Measurements from ENCODE around the gene IQUB. TPM values are rescaled to one million over a fixed set of nuclear protein-coding genes. Genes with fewer than 3 reads are reported as not detected.

IQUB gene
- total RNA-seq, 4 donors from 2014 or later, result 0.14 to 0.32 TPM; not detected in 2

DNA sequence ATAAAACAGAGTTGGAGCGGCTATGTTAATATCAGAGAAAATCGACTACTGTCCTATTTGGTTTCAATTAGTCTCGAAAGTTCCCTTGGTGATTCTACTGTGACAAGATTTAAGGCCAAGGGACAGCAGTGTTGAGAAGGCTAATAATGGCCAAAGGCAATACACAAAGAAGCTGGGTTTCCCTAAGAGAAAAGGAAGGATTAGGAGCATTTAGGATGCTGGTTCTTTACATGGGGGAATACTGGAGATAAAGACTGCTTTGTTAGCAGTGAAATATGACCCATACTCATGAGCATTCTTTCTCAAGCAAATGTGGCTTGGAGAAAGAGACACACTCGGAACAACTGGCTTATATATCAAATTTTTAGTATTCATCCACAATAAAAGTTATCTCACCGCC lies 32.2 kb downstream of the IQUB start:
- intact Hi-C loops (cut with DNase I; ENCODE audit: low total_unique reads), result no loop called here
- no peak for TF ChIP-seq CTCF (IDR thresholded peaks at IDR 0.05)
- TF ChIP-seq POLR2A (IDR thresholded peaks at IDR 0.05), result no peak
- TF ChIP-seq EP300 (IDR thresholded peaks at IDR 0.05; ENCODE audit: low read depth), result no peak
- TF ChIP-seq POLR2AphosphoS5 (IDR thresholded peaks at IDR 0.05), result no peak
- Histone ChIP-seq H3K27me3 (no peaks in the 10 kb centered on the region), H3K9me3 (no peaks in the 10 kb centered on the region), H3K27ac (no peak overlapping the region), H3K4me3 (no peak overlapping the region), H3K36me3 (no peaks in the 10 kb centered on the region), H3K4me1 (no peaks in the 10 kb centered on the region)
- in situ Hi-C loops (cut with MboI; ENCODE audit: low pct_ligation_motif_present in 1 of 4, low pct_unique_long_range_greater_than_20kb in 1 of 4, low sequenced_read_pairs in 3 of 4), result no loop called here
- DNase-seq, result no peak
- WGBS, 2 donors (ENCODE audit: low coverage in 1 of 2), result 82 to 93% methylated on average over 5 of the region's 5 CpGs

- DNase-seq, result no peak
- no peaks in the 10 kb centered on the region for H3K9me3 ChIP-seq
- H3K36me3 ChIP-seq, result no peaks in the 10 kb centered on the region
- 76 to 88% methylated on average over 1 of the region's 1 CpG for WGBS, 2 donors (ENCODE audit: low coverage in 1 of 2)
- H3K27ac ChIP-seq, result no peak overlapping the region
- intact Hi-C loops (cut with DNase I; ENCODE audit: low total_unique reads) (no loop called here), in situ Hi-C loops (cut with MboI; ENCODE audit: low pct_ligation_motif_present in 1 of 4, low pct_unique_long_range_greater_than_20kb in 1 of 4, low sequenced_read_pairs in 3 of 4) (no loop called here)
- TF ChIP-seq POLR2AphosphoS5 (IDR thresholded peaks at IDR 0.05) (no peak), POLR2A (IDR thresholded peaks at IDR 0.05) (no peak), EP300 (IDR thresholded peaks at IDR 0.05; ENCODE audit: low read depth) (no peak), CTCF (IDR thresholded peaks at IDR 0.05) (no peak)
- no peaks in the 10 kb centered on the region for H3K4me1 ChIP-seq
- H3K4me3 ChIP-seq, result no peak overlapping the region
- H3K27me3 ChIP-seq, result no peaks in the 10 kb centered on the region
These were observed 33.4 kb downstream of the IQUB start for GRCh38 chr7:123500878-123501489.

GRCh38 chr7:123499211-123499970 lies 35.0 kb downstream of the IQUB start:
- no peak overlapping the region for H3K27ac ChIP-seq
- H3K9me3 ChIP-seq, result no peaks in the 10 kb centered on the region
- H3K4me3 ChIP-seq, result no peak overlapping the region
- in situ Hi-C loops (cut with MboI; ENCODE audit: low pct_ligation_motif_present in 1 of 4, low pct_unique_long_range_greater_than_20kb in 1 of 4, low sequenced_read_pairs in 3 of 4), result loop anchor here in 1 of 4 donors (10.0 kb wide), 1 partner anchor 365 kb away; no protein-coding TSS in a partner anchor
- WGBS, 2 donors (ENCODE audit: low coverage in 1 of 2), result 70 to 74% methylated on average over 7 to 8 of the region's 8 CpGs
- intact Hi-C loops (cut with DNase I; ENCODE audit: low total_unique reads), result no loop called here
- no peak for DNase-seq
- H3K27me3 ChIP-seq, result no peaks in the 10 kb centered on the region
- H3K4me1 ChIP-seq, result peaks cover 0 to 1% (median 0%) of the 10 kb centered on the region in 4 donors
- TF ChIP-seq CTCF (IDR thresholded peaks at IDR 0.05) (no peak), POLR2A (IDR thresholded peaks at IDR 0.05) (no peak), EP300 (IDR thresholded peaks at IDR 0.05; ENCODE audit: low read depth) (no peak), POLR2AphosphoS5 (IDR thresholded peaks at IDR 0.05) (no peak)
- no peaks in the 10 kb centered on the region for H3K36me3 ChIP-seq

DNA sequence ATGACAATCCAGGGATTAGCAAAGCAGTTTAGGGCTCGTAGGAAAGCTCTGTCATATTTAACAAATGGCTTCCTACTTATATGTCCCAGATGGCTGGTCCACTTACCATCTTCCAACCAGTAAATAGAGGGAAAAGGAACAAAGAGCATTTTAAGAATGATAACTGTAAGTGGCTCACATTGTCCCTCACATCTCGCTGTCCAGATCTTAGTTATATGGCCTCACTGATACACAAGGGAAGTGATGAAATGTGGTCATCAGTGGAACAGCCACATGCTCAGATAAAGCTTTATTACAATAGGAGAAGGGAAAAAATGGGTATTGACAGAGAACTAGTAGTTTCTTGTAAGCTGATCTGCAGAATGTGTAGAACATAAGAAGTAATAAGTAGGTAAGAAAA lies 35.8 kb downstream of the IQUB start:
- Histone ChIP-seq H3K27ac (no peak overlapping the region), H3K4me3 (no peak overlapping the region), H3K27me3 (no peaks in the 10 kb centered on the region), H3K36me3 (no peaks in the 10 kb centered on the region), H3K4me1 (peaks cover 0 to 6% (median 2%) of the 10 kb centered on the region in 4 donors), H3K9me3 (no peaks in the 10 kb centered on the region)
- intact Hi-C loops (cut with DNase I; ENCODE audit: low total_unique reads) (no loop called here), in situ Hi-C loops (cut with MboI; ENCODE audit: low pct_ligation_motif_present in 1 of 4, low pct_unique_long_range_greater_than_20kb in 1 of 4, low sequenced_read_pairs in 3 of 4) (loop anchor here in 1 of 4 donors (10.0 kb wide), 1 partner anchor 366 kb away; no protein-coding TSS in a partner anchor)
- WGBS, 2 donors (ENCODE audit: low coverage in 1 of 2), result 55% methylated on average over 2 of the region's 2 CpGs
- no peak for TF ChIP-seq POLR2AphosphoS5 (IDR thresholded peaks at IDR 0.05)
- no peak for TF ChIP-seq CTCF (IDR thresholded peaks at IDR 0.05)
- TF ChIP-seq EP300 (IDR thresholded peaks at IDR 0.05; ENCODE audit: low read depth), result no peak
- no peak for TF ChIP-seq POLR2A (IDR thresholded peaks at IDR 0.05)
- DNase-seq, result no peak
